ENCODE results near the gene SLC39A11. TPM values are rescaled to one million over a fixed set of nuclear protein-coding genes. Genes with fewer than 3 reads are reported as not detected.

SLC39A11 gene
- total RNA-seq, 1 donor from 2014 or later = 16.3 TPM

- no peak overlapping the region for H3K4me3 Mint-ChIP-seq (ENCODE audit: unreplicated experiment)
- no peak for DNase-seq
- H3K36me3 Mint-ChIP-seq (ENCODE audit: unreplicated experiment) = peaks cover 5% of the 10 kb centered on the region
- peaks cover 1% of the 10 kb centered on the region for H3K9me3 Mint-ChIP-seq (ENCODE audit: unreplicated experiment)
- no peaks in the 10 kb centered on the region for H3K4me1 Mint-ChIP-seq (ENCODE audit: low read depth, unreplicated experiment)
- no peak for TF ChIP-seq CTCF (IDR thresholded peaks at IDR 0.05; ENCODE audit: partially characterized antibody, unreplicated experiment)
- no peaks in the 10 kb centered on the region for H3K27me3 Mint-ChIP-seq (ENCODE audit: unreplicated experiment)
- no peak overlapping the region for H3K27ac Mint-ChIP-seq (ENCODE audit: unreplicated experiment)
These were observed 408.0 kb downstream of the SLC39A11 start for GRCh38 chr17:72684405-72685020.

- H3K4me3 Mint-ChIP-seq (ENCODE audit: unreplicated experiment) = no peak overlapping the region
- H3K27ac Mint-ChIP-seq (ENCODE audit: unreplicated experiment) = no peak overlapping the region
- DNase-seq = no peak
- H3K9me3 Mint-ChIP-seq (ENCODE audit: unreplicated experiment) = peaks cover 1% of the 10 kb centered on the region
- H3K36me3 Mint-ChIP-seq (ENCODE audit: unreplicated experiment) = peaks cover 7% of the 10 kb centered on the region
- H3K27me3 Mint-ChIP-seq (ENCODE audit: unreplicated experiment) = no peaks in the 10 kb centered on the region
- no peak for TF ChIP-seq CTCF (IDR thresholded peaks at IDR 0.05; ENCODE audit: partially characterized antibody, unreplicated experiment)
- H3K4me1 Mint-ChIP-seq (ENCODE audit: low read depth, unreplicated experiment) = no peaks in the 10 kb centered on the region
These were observed 408.7 kb downstream of the SLC39A11 start for GRCh38 chr17:72683506-72684404.

GRCh38 chr17:72682605-72683004, 409.9 kb downstream of the SLC39A11 start:
- TF ChIP-seq CTCF (IDR thresholded peaks at IDR 0.05; ENCODE audit: partially characterized antibody, unreplicated experiment) = no peak
- peaks cover 1% of the 10 kb centered on the region for H3K9me3 Mint-ChIP-seq (ENCODE audit: unreplicated experiment)

GRCh38 chr17:72681844-72682243, 410.6 kb downstream of the SLC39A11 start:
- Mint-ChIP-seq H3K9me3 (ENCODE audit: unreplicated experiment) (peaks cover 1% of the 10 kb centered on the region), H3K27ac (ENCODE audit: unreplicated experiment) (no peak overlapping the region), H3K4me1 (ENCODE audit: low read depth, unreplicated experiment) (no peaks in the 10 kb centered on the region), H3K4me3 (ENCODE audit: unreplicated experiment) (no peak overlapping the region), H3K36me3 (ENCODE audit: unreplicated experiment) (peaks cover 9% of the 10 kb centered on the region), H3K27me3 (ENCODE audit: unreplicated experiment) (no peaks in the 10 kb centered on the region)
- no peak for TF ChIP-seq CTCF (IDR thresholded peaks at IDR 0.05; ENCODE audit: partially characterized antibody, unreplicated experiment)
- no peak for DNase-seq

More at GRCh38 chr17:72682605-72683004, 409.9 kb downstream of the SLC39A11 start:
- H3K4me3 Mint-ChIP-seq (ENCODE audit: unreplicated experiment) = no peak overlapping the region
- H3K4me1 Mint-ChIP-seq (ENCODE audit: low read depth, unreplicated experiment) = no peaks in the 10 kb centered on the region
- no peak for DNase-seq
- H3K36me3 Mint-ChIP-seq (ENCODE audit: unreplicated experiment) = peaks cover 9% of the 10 kb centered on the region
- no peak overlapping the region for H3K27ac Mint-ChIP-seq (ENCODE audit: unreplicated experiment)
- H3K27me3 Mint-ChIP-seq (ENCODE audit: unreplicated experiment) = no peaks in the 10 kb centered on the region
